SK-N-SH treated with all-trans-retinoic acid at 6 μM for 48 hours (cell line): ENCODE data around the gene TMEM9B.

Experiments
- BACH2 ChIP-seq: fragments of 250-450 bp; sonication (Bioruptor Pico); IDR thresholded peaks from 2 replicates; pipeline ENCODE4 v1.9.0; 2021; ENCODE audit warnings: mild to moderate bottlenecking, borderline replicate concordance
- GLIS3 ChIP-seq: fragments of 250-450 bp; sonication (Bioruptor Pico); IDR thresholded peaks from 2 replicates; pipeline ENCODE4 v1.5.0; 2020; ENCODE audit warnings: mild to moderate bottlenecking, moderate library complexity
- OSR1 ChIP-seq: fragments of 250-450 bp; sonication (Bioruptor Pico); IDR thresholded peaks from 2 replicates; pipeline ENCODE4 v1.8.0; 2022; ENCODE audit warnings: moderate library complexity, mild to moderate bottlenecking, inconsistent platforms
- PPARA ChIP-seq: fragments of 250-450 bp; sonication (Bioruptor Pico); IDR thresholded peaks from 2 replicates; pipeline ENCODE4 v1.5.0; 2020; ENCODE audit warnings: mild to moderate bottlenecking, borderline replicate concordance
- RARB ChIP-seq: fragments of 250-450 bp; sonication (Bioruptor Pico); IDR thresholded peaks from 2 replicates; pipeline ENCODE4 v1.8.0; 2021; ENCODE audit warnings: mild to moderate bottlenecking, moderate library complexity
- ZFP3 ChIP-seq: fragments of 250-450 bp; sonication (Bioruptor Pico); IDR thresholded peaks from 2 replicates; pipeline ENCODE4 v1.5.0; 2020; ENCODE audit warnings: mild to moderate bottlenecking, moderate library complexity
- ZFP30 ChIP-seq: fragments of 450-650 bp; formaldehyde crosslinking; IDR thresholded peaks from 2 replicates; pipeline ENCODE4 v1.5.0; 2022; ENCODE audit warnings: mild to moderate bottlenecking, moderate library complexity
- ZNF70 ChIP-seq: fragments of 450-650 bp; formaldehyde crosslinking; IDR thresholded peaks from 2 replicates; pipeline ENCODE4 v1.5.0; 2020; ENCODE audit warnings: mild to moderate bottlenecking, moderate library complexity

DNA sequence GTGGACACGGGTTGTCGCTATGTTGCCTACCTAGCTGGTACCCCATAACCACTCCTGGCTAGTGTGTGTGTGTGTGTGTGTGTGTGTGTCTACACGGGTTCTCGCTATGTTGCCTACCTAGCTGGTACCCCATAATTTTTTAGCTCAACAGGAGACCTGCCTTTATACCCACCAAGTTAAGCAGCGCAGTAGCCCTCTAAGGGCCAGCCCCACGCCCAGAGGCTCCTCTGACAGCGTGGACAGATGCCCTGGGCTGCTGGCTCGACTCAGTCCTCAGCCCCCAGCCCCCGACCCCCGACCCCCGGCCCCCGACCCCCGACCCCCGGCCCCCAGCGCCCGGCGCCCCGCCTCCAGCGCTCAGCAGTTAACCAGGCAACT lies 53.6 kb downstream of the TMEM9B start:
- TF ChIP-seq RARB (no peak), ZFP30 (CRISPR knock-in tag) (no peak), ZFP3 (no peak), PPARA (CRISPR knock-in tag) (no peak), BACH2 (CRISPR knock-in tag) (no peak), ZNF70 (CRISPR knock-in tag) (no peak), OSR1 (CRISPR knock-in tag) (no peak), GLIS3 (CRISPR knock-in tag) (no peak)
